K562 (cell line): ENCODE measurements around the gene GPR37L1. TPM values are rescaled to one million over a fixed set of nuclear protein-coding genes. Genes with fewer than 3 reads are reported as not detected.
A peak's percentile ranks its signal among the peaks of the same experiment; 100 is the strongest.

Experiments
- CBX3 ChIP-seq, 2 experiments: IDR thresholded peaks; 1 replicate in 1 of 2; 2 replicates in 1 of 2; pipeline ENCODE4 v1.6.1; 2012; ENCODE audit warnings: inconsistent platforms in 2 of 2, low read length in 2 of 2, borderline replicate concordance in 1 of 2, control low read depth in 1 of 2
- FOXJ2 ChIP-seq: fragments of 200-800 bp; sonication (Bioruptor generic); IDR thresholded peaks from 2 replicates; pipeline ENCODE4 v1.6.1; 2016; ENCODE audit warnings: missing genetic modification characterization, missing compliant biosample characterization
- HLTF ChIP-seq: fragments of 450-650 bp; IDR thresholded peaks from 2 replicates; pipeline ENCODE4 v1.6.1; 2016
- NFE2 ChIP-seq: IDR thresholded peaks from 2 replicates; pipeline ENCODE4 v1.6.1; 2014; ENCODE audit warnings: antibody characterized with exemption, low read depth
- PHF21A ChIP-seq: fragments of 450-650 bp; IDR thresholded peaks from 2 replicates; pipeline ENCODE4 v1.6.1; 2017; ENCODE audit warnings: low read depth, borderline replicate concordance
- STAT5B ChIP-seq: fragments of 250-450 bp; sonication (Bioruptor Pico); IDR thresholded peaks from 2 replicates; pipeline ENCODE4 v1.8.0; 2021; ENCODE audit warnings: mild to moderate bottlenecking, inconsistent platforms
- ZC3H4 ChIP-seq: sonication (generic); formaldehyde crosslinking; IDR thresholded peaks from 2 replicates; pipeline ENCODE4 v1.9.0; 2021; ENCODE audit warnings: missing genetic modification reagents, borderline replicate concordance
- ZNF717 ChIP-seq: fragments of 250-450 bp; sonication (Bioruptor Pico); IDR thresholded peaks from 2 replicates; pipeline ENCODE4 v1.5.0; 2021
- ZNF766 ChIP-seq: fragments of 200-800 bp; sonication (Bioruptor generic); conservative IDR thresholded peaks from 2 replicates; pipeline ENCODE4 v1.6.1; 2016; ENCODE audit warnings: missing genetic modification characterization, missing compliant biosample characterization
- polyA plus RNA-seq, 8 experiments: library from polyadenylated mRNA; depleted of rRNA in 4 of 8; stranded (reverse) in 5 of 8; unstranded in 3 of 8; fragments of >200 nt; fragmentation: Nextera tagmentation in 2 of 8; fragmentation: Illumina TruSeq in 1 of 8; extraction: Ambion mirVana in 2 of 8; extraction: Trizol in 1 of 8; gene quantifications; 2 replicates each; pipeline versions ENCODE4 v1.2.1 to v1.2.3, GENCODE V29; 2011 to 2014; ENCODE audit warnings: inconsistent platforms in 1 of 8, missing spikeins in 1 of 8
- total RNA-seq, 7 experiments: library from RNA; depleted of rRNA in 6 of 7; stranded (reverse); fragments of >200 nt in 6 of 7; fragmentation: Illumina TruSeq in 2 of 7; extraction: Trizol in 2 of 7; gene quantifications; 2 replicates each; pipeline versions ENCODE4 v1.2.1 to v1.2.3, GENCODE V29; 2011 to 2021; ENCODE audit warnings: low replicate concordance in 1 of 7
- TF ChIP-seq, protein P1 (sequence below): sonication (generic); formaldehyde crosslinking; IDR thresholded peaks from 2 replicates; pipeline ENCODE4 v1.8.0; 2022; ENCODE audit warnings: mild to moderate bottlenecking, missing genetic modification reagents
- TF ChIP-seq, protein P2 (sequence below): fragments of 250-450 bp; sonication (Bioruptor Pico); IDR thresholded peaks from 2 replicates; pipeline ENCODE4 v1.8.0; 2022; ENCODE audit warnings: moderate library complexity, mild to moderate bottlenecking, inconsistent platforms
- TF ChIP-seq, protein P3 (sequence below), 2 experiments: fragments of 450-650 bp; IDR thresholded peaks; 2 replicates each; pipeline ENCODE4 v1.6.1; 2016
- TF ChIP-seq, protein P4 (sequence below): sonication (generic); formaldehyde crosslinking; IDR thresholded peaks from 2 replicates; pipeline ENCODE4 v1.8.0; 2023; ENCODE audit warnings: mild to moderate bottlenecking, missing genetic modification reagents
- TF ChIP-seq, protein P5 (sequence below): fragments of 450-650 bp; conservative IDR thresholded peaks from 2 replicates; pipeline ENCODE4 v1.6.1; 2016; ENCODE audit warnings: missing genetic modification characterization, low read depth, mild to moderate bottlenecking, missing compliant biosample characterization, moderate library complexity

GPR37L1 gene
- total and polyA plus RNA-seq, 9 of the 15 experiments (the other 6 are each of a cell fraction or from before 2014, with no cell fraction given), result not detected

DNA sequence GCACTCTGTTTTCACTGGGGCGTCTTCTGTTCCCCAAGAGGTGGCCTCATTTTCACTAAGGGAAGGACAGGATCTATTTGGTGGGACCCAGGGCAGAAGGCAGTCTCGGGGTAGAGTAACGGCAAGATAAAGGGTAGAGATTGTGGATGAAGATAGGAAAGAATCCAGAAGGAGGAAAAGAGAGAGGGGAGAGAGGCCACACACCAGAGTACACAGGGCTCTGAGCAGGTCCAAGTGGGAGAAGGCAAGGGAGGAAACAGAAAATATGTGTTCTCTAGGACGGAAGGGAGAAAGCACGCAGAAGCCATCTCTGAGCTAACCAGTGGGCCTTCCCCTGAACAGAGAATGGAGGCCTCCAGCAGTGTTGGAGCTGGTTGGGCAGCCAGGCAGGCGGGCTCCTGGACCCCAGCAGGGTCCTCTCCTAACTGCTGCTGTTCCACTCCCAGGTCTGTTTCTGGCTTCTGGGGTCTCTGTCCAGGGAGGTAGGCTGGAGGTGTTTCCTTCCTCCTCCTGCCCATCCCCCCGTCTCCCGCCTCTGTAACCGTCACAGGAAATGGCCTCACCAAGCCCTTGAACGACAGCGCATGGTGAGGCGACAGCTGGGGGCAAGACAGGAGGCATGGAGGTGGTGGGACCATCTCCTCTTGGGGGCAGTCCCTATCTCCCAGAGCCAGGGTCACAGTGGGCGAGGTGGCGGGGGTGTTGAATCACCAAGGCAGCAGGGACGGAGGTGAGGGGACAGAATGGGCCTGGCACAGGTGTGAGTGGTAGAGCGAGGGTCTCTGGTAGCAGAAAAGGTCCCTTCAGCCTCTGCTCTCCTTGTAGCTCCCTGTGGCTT is 37.0 kb downstream of the GPR37L1 start (continued):
- TF ChIP-seq, protein P1, sequence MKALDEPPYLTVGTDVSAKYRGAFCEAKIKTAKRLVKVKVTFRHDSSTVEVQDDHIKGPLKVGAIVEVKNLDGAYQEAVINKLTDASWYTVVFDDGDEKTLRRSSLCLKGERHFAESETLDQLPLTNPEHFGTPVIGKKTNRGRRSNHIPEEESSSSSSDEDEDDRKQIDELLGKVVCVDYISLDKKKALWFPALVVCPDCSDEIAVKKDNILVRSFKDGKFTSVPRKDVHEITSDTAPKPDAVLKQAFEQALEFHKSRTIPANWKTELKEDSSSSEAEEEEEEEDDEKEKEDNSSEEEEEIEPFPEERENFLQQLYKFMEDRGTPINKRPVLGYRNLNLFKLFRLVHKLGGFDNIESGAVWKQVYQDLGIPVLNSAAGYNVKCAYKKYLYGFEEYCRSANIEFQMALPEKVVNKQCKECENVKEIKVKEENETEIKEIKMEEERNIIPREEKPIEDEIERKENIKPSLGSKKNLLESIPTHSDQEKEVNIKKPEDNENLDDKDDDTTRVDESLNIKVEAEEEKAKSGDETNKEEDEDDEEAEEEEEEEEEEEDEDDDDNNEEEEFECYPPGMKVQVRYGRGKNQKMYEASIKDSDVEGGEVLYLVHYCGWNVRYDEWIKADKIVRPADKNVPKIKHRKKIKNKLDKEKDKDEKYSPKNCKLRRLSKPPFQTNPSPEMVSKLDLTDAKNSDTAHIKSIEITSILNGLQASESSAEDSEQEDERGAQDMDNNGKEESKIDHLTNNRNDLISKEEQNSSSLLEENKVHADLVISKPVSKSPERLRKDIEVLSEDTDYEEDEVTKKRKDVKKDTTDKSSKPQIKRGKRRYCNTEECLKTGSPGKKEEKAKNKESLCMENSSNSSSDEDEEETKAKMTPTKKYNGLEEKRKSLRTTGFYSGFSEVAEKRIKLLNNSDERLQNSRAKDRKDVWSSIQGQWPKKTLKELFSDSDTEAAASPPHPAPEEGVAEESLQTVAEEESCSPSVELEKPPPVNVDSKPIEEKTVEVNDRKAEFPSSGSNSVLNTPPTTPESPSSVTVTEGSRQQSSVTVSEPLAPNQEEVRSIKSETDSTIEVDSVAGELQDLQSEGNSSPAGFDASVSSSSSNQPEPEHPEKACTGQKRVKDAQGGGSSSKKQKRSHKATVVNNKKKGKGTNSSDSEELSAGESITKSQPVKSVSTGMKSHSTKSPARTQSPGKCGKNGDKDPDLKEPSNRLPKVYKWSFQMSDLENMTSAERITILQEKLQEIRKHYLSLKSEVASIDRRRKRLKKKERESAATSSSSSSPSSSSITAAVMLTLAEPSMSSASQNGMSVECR (CRISPR knock-in tag), result peak; percentile 71
- TF ChIP-seq PHF21A (no peak), ZNF717 (CRISPR knock-in tag) (no peak), ZNF766 (CRISPR knock-in tag) (peak; percentile 63), CBX3 (IDR thresholded peaks at IDR 0.05; ENCODE audit: borderline replicate concordance in 1 of 2, low read length in 2 of 2) (no peak), NFE2 (no peak), FOXJ2 (tag) (no peak; the same call in 1 of the 2 replicates), HLTF (no peak; the same call in 1 of the 2 replicates), ZC3H4 (no peak), STAT5B (no peak)
- TF ChIP-seq, protein P2, sequence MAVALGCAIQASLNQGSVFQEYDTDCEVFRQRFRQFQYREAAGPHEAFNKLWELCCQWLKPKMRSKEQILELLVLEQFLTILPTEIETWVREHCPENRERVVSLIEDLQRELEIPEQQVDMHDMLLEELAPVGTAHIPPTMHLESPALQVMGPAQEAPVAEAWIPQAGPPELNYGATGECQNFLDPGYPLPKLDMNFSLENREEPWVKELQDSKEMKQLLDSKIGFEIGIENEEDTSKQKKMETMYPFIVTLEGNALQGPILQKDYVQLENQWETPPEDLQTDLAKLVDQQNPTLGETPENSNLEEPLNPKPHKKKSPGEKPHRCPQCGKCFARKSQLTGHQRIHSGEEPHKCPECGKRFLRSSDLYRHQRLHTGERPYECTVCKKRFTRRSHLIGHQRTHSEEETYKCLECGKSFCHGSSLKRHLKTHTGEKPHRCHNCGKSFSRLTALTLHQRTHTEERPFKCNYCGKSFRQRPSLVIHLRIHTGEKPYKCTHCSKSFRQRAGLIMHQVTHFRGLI (CRISPR knock-in tag), result 0 out of 2 replicates have a peak, but pooled peaks have one; percentile 18
- TF ChIP-seq, protein P3, sequence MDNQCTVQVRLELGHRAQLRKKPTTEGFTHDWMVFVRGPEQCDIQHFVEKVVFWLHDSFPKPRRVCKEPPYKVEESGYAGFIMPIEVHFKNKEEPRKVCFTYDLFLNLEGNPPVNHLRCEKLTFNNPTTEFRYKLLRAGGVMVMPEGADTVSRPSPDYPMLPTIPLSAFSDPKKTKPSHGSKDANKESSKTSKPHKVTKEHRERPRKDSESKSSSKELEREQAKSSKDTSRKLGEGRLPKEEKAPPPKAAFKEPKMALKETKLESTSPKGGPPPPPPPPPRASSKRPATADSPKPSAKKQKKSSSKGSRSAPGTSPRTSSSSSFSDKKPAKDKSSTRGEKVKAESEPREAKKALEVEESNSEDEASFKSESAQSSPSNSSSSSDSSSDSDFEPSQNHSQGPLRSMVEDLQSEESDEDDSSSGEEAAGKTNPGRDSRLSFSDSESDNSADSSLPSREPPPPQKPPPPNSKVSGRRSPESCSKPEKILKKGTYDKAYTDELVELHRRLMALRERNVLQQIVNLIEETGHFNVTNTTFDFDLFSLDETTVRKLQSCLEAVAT (IDR thresholded peaks at IDR 0.05), result peak; percentile 74 to 92; a peak in 3 of 4 replicates
- TF ChIP-seq, protein P4, sequence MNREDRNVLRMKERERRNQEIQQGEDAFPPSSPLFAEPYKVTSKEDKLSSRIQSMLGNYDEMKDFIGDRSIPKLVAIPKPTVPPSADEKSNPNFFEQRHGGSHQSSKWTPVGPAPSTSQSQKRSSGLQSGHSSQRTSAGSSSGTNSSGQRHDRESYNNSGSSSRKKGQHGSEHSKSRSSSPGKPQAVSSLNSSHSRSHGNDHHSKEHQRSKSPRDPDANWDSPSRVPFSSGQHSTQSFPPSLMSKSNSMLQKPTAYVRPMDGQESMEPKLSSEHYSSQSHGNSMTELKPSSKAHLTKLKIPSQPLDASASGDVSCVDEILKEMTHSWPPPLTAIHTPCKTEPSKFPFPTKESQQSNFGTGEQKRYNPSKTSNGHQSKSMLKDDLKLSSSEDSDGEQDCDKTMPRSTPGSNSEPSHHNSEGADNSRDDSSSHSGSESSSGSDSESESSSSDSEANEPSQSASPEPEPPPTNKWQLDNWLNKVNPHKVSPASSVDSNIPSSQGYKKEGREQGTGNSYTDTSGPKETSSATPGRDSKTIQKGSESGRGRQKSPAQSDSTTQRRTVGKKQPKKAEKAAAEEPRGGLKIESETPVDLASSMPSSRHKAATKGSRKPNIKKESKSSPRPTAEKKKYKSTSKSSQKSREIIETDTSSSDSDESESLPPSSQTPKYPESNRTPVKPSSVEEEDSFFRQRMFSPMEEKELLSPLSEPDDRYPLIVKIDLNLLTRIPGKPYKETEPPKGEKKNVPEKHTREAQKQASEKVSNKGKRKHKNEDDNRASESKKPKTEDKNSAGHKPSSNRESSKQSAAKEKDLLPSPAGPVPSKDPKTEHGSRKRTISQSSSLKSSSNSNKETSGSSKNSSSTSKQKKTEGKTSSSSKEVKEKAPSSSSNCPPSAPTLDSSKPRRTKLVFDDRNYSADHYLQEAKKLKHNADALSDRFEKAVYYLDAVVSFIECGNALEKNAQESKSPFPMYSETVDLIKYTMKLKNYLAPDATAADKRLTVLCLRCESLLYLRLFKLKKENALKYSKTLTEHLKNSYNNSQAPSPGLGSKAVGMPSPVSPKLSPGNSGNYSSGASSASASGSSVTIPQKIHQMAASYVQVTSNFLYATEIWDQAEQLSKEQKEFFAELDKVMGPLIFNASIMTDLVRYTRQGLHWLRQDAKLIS, result no peak; the same call in 1 of the 2 replicates
- TF ChIP-seq, protein P5, sequence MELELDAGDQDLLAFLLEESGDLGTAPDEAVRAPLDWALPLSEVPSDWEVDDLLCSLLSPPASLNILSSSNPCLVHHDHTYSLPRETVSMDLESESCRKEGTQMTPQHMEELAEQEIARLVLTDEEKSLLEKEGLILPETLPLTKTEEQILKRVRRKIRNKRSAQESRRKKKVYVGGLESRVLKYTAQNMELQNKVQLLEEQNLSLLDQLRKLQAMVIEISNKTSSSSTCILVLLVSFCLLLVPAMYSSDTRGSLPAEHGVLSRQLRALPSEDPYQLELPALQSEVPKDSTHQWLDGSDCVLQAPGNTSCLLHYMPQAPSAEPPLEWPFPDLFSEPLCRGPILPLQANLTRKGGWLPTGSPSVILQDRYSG, result peak; percentile 27; the same call in 1 of the 2 replicates
